K562 (cell line): Measurements from ENCODE around the gene CASTOR1. TPM values are rescaled to one million over a fixed set of nuclear protein-coding genes. Genes with fewer than 3 reads are reported as not detected.

Experiments used
- ATAC-seq: fragments of 200-7000 bp; cut with Tn5 transposase; 3 replicates; pipeline ENCODE4 v1.9.1; 2020; ENCODE audit warnings: moderate library complexity
- BruUV-seq: library from RNA; stranded (reverse); fragments of 400-500 nt; replicated peaks from 2 replicates; lab custom pipeline; 2021; lab: Mats Ljungman, UMichigan
- CTCF ChIA-PET: fragments of 300-600 bp; formaldehyde crosslinking; extraction: SDS; loops from one replicate; lab custom pipeline; 2021; ENCODE audit warnings: low intra/inter-chr PET ratio; lab: Yijun Ruan, JAX
- POLR2A ChIA-PET: fragments of 300-600, 350-650 bp; sonication (Branson Sonifier 250); formaldehyde crosslinking; extraction: SDS; loops from one replicate; lab custom pipeline; 2021; ENCODE audit warnings: antibody characterized with exemption, inconsistent platforms; lab: Yijun Ruan, JAX
- DNase-seq, 4 experiments: peaks; one replicate each; pipeline versions ENCODE4 v3.0.0 to v3.0.0-alpha.2; 2011 to 2018; ENCODE audit warnings: low spot score in 3 of 4, mixed read lengths in 3 of 4; ENCODE audit errors: extremely low read depth in 1 of 4
- FAIRE-seq: peaks from 2 replicates; lab custom pipeline; 2011; peaks lifted over from hg19 to GRCh38; lab: Jason Lieb, UNC
- H2AFZ ChIP-seq: 2 replicates; pipeline ENCODE4 v1.6.0; 2011; ENCODE audit warnings: low read depth, low read length, control low read depth, inconsistent platforms
- H3K27ac ChIP-seq: fragments of 200-600 bp; 3 replicates; pipeline ENCODE4 v1.8.0; 2011; ENCODE audit warnings: low read depth, mild to moderate bottlenecking, control low read depth, inconsistent platforms, low read length, moderate library complexity, mixed read lengths; ENCODE audit errors: extremely low read depth
- H3K27me3 ChIP-seq, 2 experiments: fragments of 300-600 bp in 1 of 2; 2 replicates in 1 of 2; 3 replicates in 1 of 2; pipeline versions ENCODE4 v1.6.0 to v1.8.0; 2011; ENCODE audit warnings: inconsistent platforms in 2 of 2, low read length in 2 of 2, mild to moderate bottlenecking in 1 of 2, mixed read lengths in 1 of 2, moderate library complexity in 1 of 2; ENCODE audit not compliant: control insufficient read depth in 2 of 2, insufficient read depth in 2 of 2
- H3K36me3 ChIP-seq: fragments of 300-600 bp; 3 replicates; pipeline ENCODE4 v1.8.0; 2011; ENCODE audit warnings: mild to moderate bottlenecking, low read length, inconsistent platforms; ENCODE audit not compliant: control insufficient read depth, insufficient read depth
- H3K4me1 ChIP-seq, 2 experiments: fragments of 200-600 bp in 1 of 2; replicated peaks in 1 of 2; 2 replicates in 1 of 2; 3 replicates in 1 of 2; pipeline versions ENCODE4 v1.5.1 to v1.8.0; 2011; ENCODE audit warnings: inconsistent platforms in 2 of 2, low read length in 2 of 2, mild to moderate bottlenecking in 1 of 2, mixed read lengths in 1 of 2, moderate library complexity in 1 of 2; ENCODE audit not compliant: control insufficient read depth in 2 of 2, insufficient read depth in 2 of 2
- H3K4me2 ChIP-seq: 2 replicates; pipeline ENCODE4 v1.6.1; 2011; ENCODE audit warnings: low read length, control low read depth, inconsistent platforms, mixed read lengths; ENCODE audit not compliant: insufficient read depth
- H3K4me3 ChIP-seq: fragments of 200-600 bp; sonication (generic), shearing (Covaris generic); 2 replicates; pipeline ENCODE4 v1.5.1; 2016; ENCODE audit warnings: control low read depth, inconsistent platforms
- H3K79me2 ChIP-seq: fragments of 200-600 bp; 3 replicates; pipeline ENCODE4 v1.8.0; 2011; ENCODE audit warnings: low read length, inconsistent platforms; ENCODE audit not compliant: control insufficient read depth, insufficient read depth
- H3K9ac ChIP-seq, 2 experiments: 2 replicates each; pipeline versions ENCODE4 v1.6.0 to v1.6.1; 2011; ENCODE audit warnings: low read depth in 2 of 2, low read length in 2 of 2, control low read depth in 1 of 2, inconsistent platforms in 1 of 2, mild to moderate bottlenecking in 1 of 2, mixed read lengths in 1 of 2; ENCODE audit not compliant: insufficient read depth in 1 of 2
- H3K9me1 ChIP-seq: one replicate; pipeline ENCODE4 v1.6.0; 2011; ENCODE audit warnings: inconsistent platforms, mild to moderate bottlenecking, low read length, moderate library complexity; ENCODE audit not compliant: control insufficient read depth, insufficient read depth
- H3K9me3 ChIP-seq: replicated peaks from 2 replicates; pipeline ENCODE4 v1.5.1; 2011; ENCODE audit warnings: low read depth, low read length, inconsistent platforms; ENCODE audit not compliant: control insufficient read depth, insufficient read depth
- H4K20me1 ChIP-seq: replicated peaks from 2 replicates; pipeline ENCODE4 v1.6.1; 2011; ENCODE audit warnings: low read length, inconsistent platforms, mixed read lengths; ENCODE audit not compliant: control insufficient read depth, insufficient read depth
- ATF3 ChIP-seq, 2 experiments: fragments of 450-650 bp in 1 of 2; sonication (generic) in 1 of 2; formaldehyde crosslinking in 1 of 2; IDR thresholded peaks in 1 of 2; conservative IDR thresholded peaks in 1 of 2; 2 replicates each; pipeline versions ENCODE4 v1.6.1 to v1.8.1; 2016 to 2023; ENCODE audit warnings: mild to moderate bottlenecking in 2 of 2, moderate library complexity in 2 of 2, inconsistent platforms in 1 of 2, missing genetic modification reagents in 1 of 2
- CBFA2T2 ChIP-seq: fragments of 450-650 bp; conservative IDR thresholded peaks from 2 replicates; pipeline ENCODE4 v1.6.1; 2017; ENCODE audit warnings: mild to moderate bottlenecking
- DACH1 ChIP-seq: fragments of 450-650 bp; IDR thresholded peaks from 2 replicates; pipeline ENCODE4 v1.6.1; 2018; ENCODE audit not compliant: partially characterized antibody
- HNRNPK ChIP-seq: fragments of 200-400 bp; formaldehyde crosslinking; IDR thresholded peaks from one replicate; pipeline ENCODE4 v1.6.1; 2018; ENCODE audit warnings: mild to moderate bottlenecking, low read depth, low read length; ENCODE audit not compliant: poor library complexity, severe bottlenecking
- MAFK ChIP-seq: IDR thresholded peaks from 2 replicates; pipeline ENCODE4 v1.6.1; 2011; ENCODE audit warnings: low read length, improper control_type of control experiment
- SNIP1 ChIP-seq: fragments of 450-650 bp; IDR thresholded peaks from 2 replicates; pipeline ENCODE4 v1.7.1; 2017; ENCODE audit warnings: low read depth, mild to moderate bottlenecking
- ZNF318 ChIP-seq, 2 experiments: fragments of 450-650 bp; IDR thresholded peaks; 2 replicates each; pipeline ENCODE4 v1.6.1; 2016; ENCODE audit warnings: mild to moderate bottlenecking in 2 of 2, borderline replicate concordance in 1 of 2, low read depth in 1 of 2, moderate library complexity in 1 of 2
- WGBS: fragments of 100-300 bp; shearing (Covaris generic); methylation state at CpG from one replicate; pipeline ENCODE4 v1.1.6; 2016; ENCODE audit warnings: low coverage, mixed read lengths; ENCODE audit not compliant: insufficient coverage; ENCODE audit errors: missing lambda C conversion rate; 5-methylcytosine and 5-hydroxymethylcytosine counted together
- in situ Hi-C: fragments of 300-500 bp; cut with MboI; formaldehyde crosslinking; loops from 4 replicates; pipeline ENCODE4 v1.15.0; 2018; ENCODE audit warnings: inconsistent platforms, mixed read lengths
- intact Hi-C: fragments of 100-400 bp; cut with micrococcal nuclease; formaldehyde crosslinking; loops from 2 replicates; pipeline ENCODE4 v1.14.2; 2022
- polyA plus RNA-seq, 8 experiments: library from polyadenylated mRNA; depleted of rRNA in 4 of 8; stranded (reverse) in 5 of 8; unstranded in 3 of 8; fragments of >200 nt; fragmentation: Nextera tagmentation in 2 of 8; fragmentation: Illumina TruSeq in 1 of 8; extraction: Ambion mirVana in 2 of 8; extraction: Trizol in 1 of 8; gene quantifications; 2 replicates each; pipeline versions ENCODE4 v1.2.1 to v1.2.3, GENCODE V29; 2011 to 2014; ENCODE audit warnings: inconsistent platforms in 1 of 8, missing spikeins in 1 of 8
- total RNA-seq, 7 experiments: library from RNA; depleted of rRNA in 6 of 7; stranded (reverse); fragments of >200 nt in 6 of 7; fragmentation: Illumina TruSeq in 2 of 7; extraction: Trizol in 2 of 7; gene quantifications; 2 replicates each; pipeline versions ENCODE4 v1.2.1 to v1.2.3, GENCODE V29; 2011 to 2021; ENCODE audit warnings: low replicate concordance in 1 of 7

CASTOR1 gene
- total and polyA plus RNA-seq, 9 of the 15 experiments (the other 6 are each of a cell fraction or from before 2014, with no cell fraction given), result 0.35 to 2.6 (median 1.1) TPM

- Histone ChIP-seq H3K4me1 (peaks cover 5 to 44% of the 10 kb centered on the region in 2 experiments; a peak in 4 of 5 replicates), H2AFZ (no peak overlapping the region), H3K9me1 (no peaks in the 10 kb centered on the region), H3K36me3 (peaks cover 5% of the 10 kb centered on the region; the same call in 1 of the 3 replicates), H3K4me3 (no peak overlapping the region), H3K4me2 (no peak overlapping the region), H3K27me3 (no peaks in the 10 kb centered on the region), H4K20me1 (no peaks in the 10 kb centered on the region; the same call in 1 of the 2 replicates), H3K27ac (no peak overlapping the region), H3K79me2 (peaks cover 10% of the 10 kb centered on the region), H3K9me3 (no peaks in the 10 kb centered on the region), H3K9ac (no peak overlapping the region; a peak in 1 of 4 replicates)
- intact Hi-C loops, result no loop called here
- peak in 1 of 4 experiments; percentile 20 for DNase-seq
- ChIA-PET CTCF (interaction anchor here (0.6 kb wide), 1 partner anchor 202 kb away, joined by 3 read pairs; no protein-coding TSS in a partner anchor), POLR2A (interaction anchor here (0.5 to 0.6 kb wide), 2 partner anchors 19 to 103 kb away, joined by 3 read pairs; no protein-coding TSS in a partner anchor)
- WGBS, result 58% methylated on average over 5 of the region's 5 CpGs
- in situ Hi-C loops, result no loop called here
- no peak for ATAC-seq
- no TSS peak for BruUV-seq
- FAIRE-seq, result peak; percentile 23
- no peak for TF ChIP-seq MAFK
- TF ChIP-seq ZNF318 (IDR thresholded peaks at IDR 0.05; ENCODE audit: borderline replicate concordance in 1 of 2, low read depth in 1 of 2), result 0 out of 4 replicates have a peak, but pooled peaks of 1 of the 2 experiments have one; percentile 19
- peak; percentile 46; the same call in 1 of the 2 replicates for TF ChIP-seq ATF3 (IDR thresholded peaks at IDR 0.05)
- no peak for TF ChIP-seq ATF3 (CRISPR knock-in tag; conservative IDR thresholded peaks at IDR 0.05)
- TF ChIP-seq SNIP1, result no peak
- peak; percentile 59 for TF ChIP-seq CBFA2T2
- peak; percentile 36 for TF ChIP-seq DACH1
- no peak for TF ChIP-seq HNRNPK
Measured at GRCh38 chr22:30308518-30309230, 19.4 kb upstream of the CASTOR1 start.
